HepG2 (cell line): Measurements from ENCODE around the gene EPS8L3.

ENCODE experiments used
- AKAP8 ChIP-seq: sonication (generic); formaldehyde crosslinking; IDR thresholded peaks from 2 replicates; pipeline ENCODE4 v1.5.1; 2020; ENCODE audit warnings: mild to moderate bottlenecking, missing genetic modification reagents
- CTCF ChIP-seq: sonication (generic); formaldehyde crosslinking; IDR thresholded peaks from 2 replicates; pipeline ENCODE4 v1.5.0; 2020; ENCODE audit warnings: mild to moderate bottlenecking, missing genetic modification reagents, moderate library complexity
- SMAD3 ChIP-seq: sonication (generic); formaldehyde crosslinking; IDR thresholded peaks from 2 replicates; pipeline ENCODE4 v1.4.0; 2020; ENCODE audit warnings: missing genetic modification reagents
- TF ChIP-seq, protein P1 (sequence below): sonication (generic); formaldehyde crosslinking; IDR thresholded peaks from 2 replicates; pipeline ENCODE4 v1.8.0; 2022; ENCODE audit warnings: mild to moderate bottlenecking, missing genetic modification reagents

- TF ChIP-seq AKAP8 (CRISPR knock-in tag) (no peak), CTCF (CRISPR knock-in tag) (no peak), SMAD3 (CRISPR knock-in tag) (no peak)
- TF ChIP-seq, protein P1, sequence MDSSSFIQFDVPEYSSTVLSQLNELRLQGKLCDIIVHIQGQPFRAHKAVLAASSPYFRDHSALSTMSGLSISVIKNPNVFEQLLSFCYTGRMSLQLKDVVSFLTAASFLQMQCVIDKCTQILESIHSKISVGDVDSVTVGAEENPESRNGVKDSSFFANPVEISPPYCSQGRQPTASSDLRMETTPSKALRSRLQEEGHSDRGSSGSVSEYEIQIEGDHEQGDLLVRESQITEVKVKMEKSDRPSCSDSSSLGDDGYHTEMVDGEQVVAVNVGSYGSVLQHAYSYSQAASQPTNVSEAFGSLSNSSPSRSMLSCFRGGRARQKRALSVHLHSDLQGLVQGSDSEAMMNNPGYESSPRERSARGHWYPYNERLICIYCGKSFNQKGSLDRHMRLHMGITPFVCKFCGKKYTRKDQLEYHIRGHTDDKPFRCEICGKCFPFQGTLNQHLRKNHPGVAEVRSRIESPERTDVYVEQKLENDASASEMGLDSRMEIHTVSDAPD (CRISPR knock-in tag): no peak
These were observed 1.6 kb downstream of the EPS8L3 start for GRCh38 chr1:109762039-109762585.
